ENCODE measurements around the gene KCNIP3.
"Not testable (repeated sequence)": the region's sequence is repeated elsewhere in the genome, so short reads cannot be mapped to it uniquely, and the experiment has no call there.

The KCNIP3 gene

GRCh38 chr2:95429748-95430467, 132.8 kb downstream of the KCNIP3 start:
- not testable (repeated sequence) for H3K4me3 ChIP-seq (ENCODE audit: insufficient read depth, low read depth, low read length, poor library complexity, severe bottlenecking); H3K4me1 ChIP-seq (ENCODE audit: control insufficient read depth, insufficient read depth, low read length, poor library complexity, severe bottlenecking); H3K27me3 ChIP-seq (replicated peaks; ENCODE audit: control insufficient read depth, insufficient read depth, low read length, poor library complexity, severe bottlenecking); H3K27ac ChIP-seq (ENCODE audit: insufficient read depth, low read length, poor library complexity, severe bottlenecking); H3K9me3 ChIP-seq (ENCODE audit: control insufficient read depth, low read length); H3K36me3 ChIP-seq (ENCODE audit: control insufficient read depth, insufficient read depth, low read length); DNase-seq

- not testable (repeated sequence) for DNase-seq; H3K27ac ChIP-seq (ENCODE audit: insufficient read depth, low read length, poor library complexity, severe bottlenecking); H3K4me3 ChIP-seq (ENCODE audit: insufficient read depth, low read depth, low read length, poor library complexity, severe bottlenecking); H3K27me3 ChIP-seq (replicated peaks; ENCODE audit: control insufficient read depth, insufficient read depth, low read length, poor library complexity, severe bottlenecking); H3K36me3 ChIP-seq (ENCODE audit: control insufficient read depth, insufficient read depth, low read length); H3K9me3 ChIP-seq (ENCODE audit: control insufficient read depth, low read length); H3K4me1 ChIP-seq (ENCODE audit: control insufficient read depth, insufficient read depth, low read length, poor library complexity, severe bottlenecking)
These were observed 136.2 kb downstream of the KCNIP3 start for GRCh38 chr2:95433373-95433772.

GRCh38 chr2:95433973-95434372, 136.8 kb downstream of the KCNIP3 start:
- not testable (repeated sequence) for H3K4me3 ChIP-seq (ENCODE audit: insufficient read depth, low read depth, low read length, poor library complexity, severe bottlenecking); H3K4me1 ChIP-seq (ENCODE audit: control insufficient read depth, insufficient read depth, low read length, poor library complexity, severe bottlenecking); H3K36me3 ChIP-seq (ENCODE audit: control insufficient read depth, insufficient read depth, low read length); H3K9me3 ChIP-seq (ENCODE audit: control insufficient read depth, low read length); DNase-seq; H3K27me3 ChIP-seq (replicated peaks; ENCODE audit: control insufficient read depth, insufficient read depth, low read length, poor library complexity, severe bottlenecking); H3K27ac ChIP-seq (ENCODE audit: insufficient read depth, low read length, poor library complexity, severe bottlenecking)

- not testable (repeated sequence) for DNase-seq
These were observed 137.4 kb downstream of the KCNIP3 start for GRCh38 chr2:95434507-95435076.

GRCh38 chr2:95435162-95435871, 138.2 kb downstream of the KCNIP3 start:
- H3K27ac ChIP-seq (ENCODE audit: insufficient read depth, low read length, poor library complexity, severe bottlenecking); H3K36me3 ChIP-seq (ENCODE audit: control insufficient read depth, insufficient read depth, low read length); H3K27me3 ChIP-seq (replicated peaks; ENCODE audit: control insufficient read depth, insufficient read depth, low read length, poor library complexity, severe bottlenecking); H3K4me1 ChIP-seq (ENCODE audit: control insufficient read depth, insufficient read depth, low read length, poor library complexity, severe bottlenecking); H3K9me3 ChIP-seq (ENCODE audit: control insufficient read depth, low read length); H3K4me3 ChIP-seq (ENCODE audit: insufficient read depth, low read depth, low read length, poor library complexity, severe bottlenecking); DNase-seq: not testable (repeated sequence)

More at GRCh38 chr2:95434507-95435076, 137.4 kb downstream of the KCNIP3 start:
- not testable (repeated sequence) for H3K27me3 ChIP-seq (replicated peaks; ENCODE audit: control insufficient read depth, insufficient read depth, low read length, poor library complexity, severe bottlenecking); H3K9me3 ChIP-seq (ENCODE audit: control insufficient read depth, low read length); H3K4me1 ChIP-seq (ENCODE audit: control insufficient read depth, insufficient read depth, low read length, poor library complexity, severe bottlenecking); H3K4me3 ChIP-seq (ENCODE audit: insufficient read depth, low read depth, low read length, poor library complexity, severe bottlenecking); H3K36me3 ChIP-seq (ENCODE audit: control insufficient read depth, insufficient read depth, low read length); H3K27ac ChIP-seq (ENCODE audit: insufficient read depth, low read length, poor library complexity, severe bottlenecking)
